AG09309 (cell line): ENCODE results near the gene CALML6.
A peak's percentile ranks its signal among the peaks of the same experiment; 100 is the strongest.

Source experiments
- DNase-seq: peaks from one replicate; pipeline ENCODE4 v3.0.0-alpha.2; 2010; ENCODE audit warnings: low read depth
- H3K4me3 ChIP-seq: 2 replicates; pipeline ENCODE4 v1.5.1; 2011; ENCODE audit warnings: mild to moderate bottlenecking, low read depth, low read length, moderate library complexity; ENCODE audit not compliant: control insufficient read depth
- TF ChIP-seq, protein P1 (sequence below): IDR thresholded peaks from 2 replicates; pipeline ENCODE4 v1.5.1; 2011; ENCODE audit warnings: mild to moderate bottlenecking, low read depth, low read length, inconsistent platforms; ENCODE audit not compliant: insufficient read depth, control insufficient read depth; ENCODE audit errors: missing control alignments

The CALML6 gene

DNA sequence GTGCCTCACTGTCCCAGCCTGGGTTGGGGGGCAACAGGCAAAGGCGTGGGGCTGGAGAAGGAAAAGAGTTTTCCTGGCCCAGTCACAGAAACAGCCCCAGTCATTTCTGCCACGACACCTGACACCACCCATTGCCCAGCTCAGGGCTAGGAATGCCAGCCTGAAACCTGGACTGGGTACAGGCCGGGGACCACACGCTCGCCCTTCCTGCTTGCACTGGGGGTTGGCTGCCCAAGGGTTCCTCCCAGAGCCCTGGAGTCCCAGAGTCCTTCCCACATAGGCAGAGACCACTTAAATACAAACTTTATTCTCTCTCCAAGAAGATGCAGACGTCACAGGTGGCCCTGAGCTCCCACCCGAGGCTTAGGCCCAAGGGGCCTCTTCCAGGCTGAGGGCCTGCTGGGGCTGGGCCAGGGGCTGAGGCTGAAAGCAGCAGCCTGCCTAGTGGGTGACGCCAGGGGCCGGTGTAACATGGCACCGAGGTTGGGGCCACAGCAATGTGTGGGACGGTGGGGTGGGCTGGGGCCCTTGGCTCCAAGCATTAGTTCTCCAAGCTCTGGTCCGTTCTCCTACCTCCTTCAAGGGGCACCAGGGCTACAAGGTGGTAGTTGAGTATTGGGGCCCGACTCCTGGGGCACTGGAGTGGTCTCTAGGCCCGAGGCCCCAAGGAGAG is 2.4 kb downstream of the CALML6 start:
- H3K4me3 ChIP-seq: no peak overlapping the region
- DNase-seq: no peak
- TF ChIP-seq, protein P1, sequence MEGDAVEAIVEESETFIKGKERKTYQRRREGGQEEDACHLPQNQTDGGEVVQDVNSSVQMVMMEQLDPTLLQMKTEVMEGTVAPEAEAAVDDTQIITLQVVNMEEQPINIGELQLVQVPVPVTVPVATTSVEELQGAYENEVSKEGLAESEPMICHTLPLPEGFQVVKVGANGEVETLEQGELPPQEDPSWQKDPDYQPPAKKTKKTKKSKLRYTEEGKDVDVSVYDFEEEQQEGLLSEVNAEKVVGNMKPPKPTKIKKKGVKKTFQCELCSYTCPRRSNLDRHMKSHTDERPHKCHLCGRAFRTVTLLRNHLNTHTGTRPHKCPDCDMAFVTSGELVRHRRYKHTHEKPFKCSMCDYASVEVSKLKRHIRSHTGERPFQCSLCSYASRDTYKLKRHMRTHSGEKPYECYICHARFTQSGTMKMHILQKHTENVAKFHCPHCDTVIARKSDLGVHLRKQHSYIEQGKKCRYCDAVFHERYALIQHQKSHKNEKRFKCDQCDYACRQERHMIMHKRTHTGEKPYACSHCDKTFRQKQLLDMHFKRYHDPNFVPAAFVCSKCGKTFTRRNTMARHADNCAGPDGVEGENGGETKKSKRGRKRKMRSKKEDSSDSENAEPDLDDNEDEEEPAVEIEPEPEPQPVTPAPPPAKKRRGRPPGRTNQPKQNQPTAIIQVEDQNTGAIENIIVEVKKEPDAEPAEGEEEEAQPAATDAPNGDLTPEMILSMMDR: no peak

DNA sequence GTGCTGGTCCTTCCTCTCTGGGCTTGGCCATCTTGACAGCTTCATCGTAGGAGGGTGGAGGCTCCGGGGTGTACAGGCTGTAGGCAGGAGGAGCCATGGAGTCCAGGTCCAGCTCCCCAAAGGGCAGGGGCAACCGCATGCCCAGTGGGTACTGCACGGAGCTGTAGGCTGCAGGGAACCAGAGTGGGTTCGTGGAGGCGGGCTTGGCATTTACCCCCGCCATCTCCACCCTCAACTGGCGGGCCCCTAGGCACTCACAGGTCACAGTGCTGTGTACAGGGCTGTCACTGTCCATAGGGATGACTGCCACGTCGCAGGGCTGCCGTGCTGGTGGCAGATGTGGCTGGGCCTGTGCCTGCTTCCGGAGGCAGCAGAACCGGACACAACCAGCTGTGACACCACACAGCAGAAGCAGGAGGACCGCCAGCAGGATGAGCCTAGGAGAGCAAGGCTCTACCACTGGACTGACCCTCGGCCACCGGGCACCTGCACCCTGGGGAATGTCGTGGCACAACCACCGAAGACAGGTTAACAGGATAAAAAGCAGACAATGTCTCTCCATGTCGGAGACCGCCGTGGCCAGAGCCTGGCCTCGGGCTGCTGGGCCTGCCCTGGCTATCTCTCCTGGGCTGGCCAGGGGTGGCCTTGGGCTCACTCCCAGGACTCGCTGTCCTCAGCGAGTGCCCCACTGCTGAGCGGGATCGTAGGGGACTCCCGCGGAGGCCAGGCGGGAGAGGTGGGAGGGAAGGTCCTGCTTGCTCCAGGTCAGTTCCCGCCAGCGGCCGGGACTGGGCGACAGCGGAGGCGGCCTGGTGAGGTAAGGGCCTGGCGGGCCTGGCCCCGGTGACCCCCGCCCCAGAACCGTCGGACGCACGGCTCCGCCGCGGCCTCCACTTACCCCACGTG is 3.2 kb downstream of the CALML6 start:
- TF ChIP-seq, protein P1: no peak
- no peak overlapping the region for H3K4me3 ChIP-seq
- no peak for DNase-seq

- no peak for DNase-seq
- H3K4me3 ChIP-seq: peak within 1 kb of the TSS; percentile 31
- TF ChIP-seq, protein P1: no peak
Observed at GRCh38 chr1:1918901-1919303, 3.8 kb downstream of the CALML6 start, which contains the start of gene TMEM52. TMEM52 (minus strand) TSS chr1:1919279; CDS start chr1:1919265, 14 bp downstream.

DNA sequence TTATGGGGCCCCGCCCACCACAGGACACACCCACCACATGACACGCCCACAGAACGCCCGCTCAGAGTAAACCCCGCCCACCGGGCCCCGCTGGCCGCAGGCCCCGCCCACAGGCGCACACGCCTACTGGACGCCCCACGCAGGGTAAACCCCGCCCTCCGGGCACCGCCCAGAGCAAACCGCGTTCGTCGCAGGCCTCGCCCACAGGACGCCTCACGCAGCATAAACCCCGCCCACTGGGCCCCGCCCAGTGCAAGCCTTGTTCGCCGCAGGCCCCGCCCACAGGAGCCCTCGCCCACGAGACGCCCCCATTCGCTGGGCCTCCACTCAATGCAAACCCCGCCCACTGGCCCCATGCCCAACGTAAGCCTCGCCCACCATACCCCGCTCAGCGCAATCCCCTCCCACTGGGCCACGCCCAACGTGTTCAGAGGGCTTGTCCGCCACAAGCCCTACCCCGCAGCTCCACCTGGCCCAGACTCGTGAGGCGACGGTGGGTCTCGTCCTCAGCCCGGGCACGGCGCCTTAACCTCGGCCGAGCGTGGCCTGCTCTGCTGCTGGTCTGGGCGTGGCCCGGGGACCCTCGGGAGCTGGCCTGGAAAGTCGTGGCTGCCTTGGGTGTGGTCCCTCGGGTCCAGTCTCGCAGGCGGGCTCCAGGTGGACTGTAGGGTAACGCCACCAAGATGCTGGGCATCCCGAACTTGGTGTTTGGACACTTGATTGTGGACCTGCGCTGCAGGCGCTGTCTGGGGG is 4.4 kb downstream of the CALML6 start:
- peak overlapping the region; percentile 12 for H3K4me3 ChIP-seq
- TF ChIP-seq, protein P1: no peak

GRCh38 chr1:1920057-1920607 is 5.1 kb downstream of the CALML6 start:
- TF ChIP-seq, protein P1: no peak
- no peak for DNase-seq
- H3K4me3 ChIP-seq: no peak overlapping the region

More for the DNA sequence above, 4.4 kb downstream of the CALML6 start:
- DNase-seq: peak; percentile 44
